Endothelial cell of hepatic sinusoid (primary cell): ENCODE results near the gene SYNJ2.

Source experiments
- in situ Hi-C: cut with HindIII; loops from 2 replicates; pipeline ENCODE4 v1.10.0; 2017; ENCODE audit warnings: low sequenced_read_pairs

Gene SYNJ2

GRCh38 chr6:158023597-158023939, 41.9 kb downstream of the SYNJ2 start:
- in situ Hi-C loops: no loop called here

GRCh38 chr6:158024566-158025297, 43.1 kb downstream of the SYNJ2 start:
- in situ Hi-C loops: no loop called here

GRCh38 chr6:158026054-158026900, 44.6 kb downstream of the SYNJ2 start:
- in situ Hi-C loops: no loop called here

GRCh38 chr6:158026901-158027589, 45.4 kb downstream of the SYNJ2 start:
- in situ Hi-C loops: no loop called here

- in situ Hi-C loops: no loop called here
These were observed 46.1 kb downstream of the SYNJ2 start for GRCh38 chr6:158027590-158028285.

GRCh38 chr6:158028421-158028820, 46.8 kb downstream of the SYNJ2 start:
- in situ Hi-C loops: no loop called here

- in situ Hi-C loops: no loop called here
These were observed 47.2 kb downstream of the SYNJ2 start for GRCh38 chr6:158028876-158029275.

GRCh38 chr6:158029668-158030230, 48.1 kb downstream of the SYNJ2 start:
- in situ Hi-C loops: loop anchor here (5.0 kb wide), 1 partner anchor 57 kb away; no protein-coding TSS in a partner anchor

DNA sequence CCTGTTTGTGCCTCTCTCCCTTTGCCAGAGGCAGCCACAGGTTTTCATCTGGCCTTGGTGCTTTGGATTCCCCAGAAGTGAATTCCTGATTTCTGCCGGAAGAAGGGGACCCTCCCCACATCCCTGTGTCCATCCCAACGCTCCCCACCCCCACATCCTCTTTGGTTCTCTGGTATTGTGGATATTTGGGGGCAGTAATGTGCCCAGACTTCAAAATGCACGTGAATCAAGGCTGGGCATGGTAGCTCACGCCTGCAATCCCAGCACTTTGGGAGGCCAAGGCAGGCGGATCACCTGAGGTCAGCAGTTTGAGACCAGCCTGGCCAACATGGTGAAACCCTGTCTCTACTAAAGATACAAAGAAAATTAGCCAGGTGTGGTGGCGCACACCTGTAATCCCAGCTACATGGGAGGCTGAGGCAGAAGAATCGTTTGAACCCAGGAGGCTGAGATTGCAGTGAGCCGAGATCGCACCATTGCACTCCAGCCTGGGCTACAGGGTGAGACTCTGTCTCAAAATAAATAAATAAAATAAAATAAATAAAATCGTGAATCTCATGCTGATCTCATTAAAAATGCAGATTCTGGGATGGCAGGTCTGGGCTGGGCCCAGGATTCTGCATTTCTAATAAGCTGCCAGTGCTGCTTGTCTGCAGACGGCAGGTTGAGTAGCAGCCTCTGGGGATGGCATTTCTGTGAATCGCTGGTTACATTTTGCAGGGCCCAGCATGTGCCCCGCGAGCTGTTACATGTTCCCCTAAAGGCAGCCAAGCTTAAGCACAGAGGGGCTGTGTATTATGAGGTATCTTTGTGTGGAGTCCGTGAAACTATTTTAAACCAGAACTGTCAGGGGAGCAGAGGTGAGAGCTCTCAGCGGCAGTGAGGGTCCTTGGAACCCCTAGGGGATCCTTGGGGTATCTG, 49.0 kb downstream of the SYNJ2 start:
- in situ Hi-C loops: loop anchor here (5.0 kb wide), 1 partner anchor 58 kb away; no protein-coding TSS in a partner anchor

DNA sequence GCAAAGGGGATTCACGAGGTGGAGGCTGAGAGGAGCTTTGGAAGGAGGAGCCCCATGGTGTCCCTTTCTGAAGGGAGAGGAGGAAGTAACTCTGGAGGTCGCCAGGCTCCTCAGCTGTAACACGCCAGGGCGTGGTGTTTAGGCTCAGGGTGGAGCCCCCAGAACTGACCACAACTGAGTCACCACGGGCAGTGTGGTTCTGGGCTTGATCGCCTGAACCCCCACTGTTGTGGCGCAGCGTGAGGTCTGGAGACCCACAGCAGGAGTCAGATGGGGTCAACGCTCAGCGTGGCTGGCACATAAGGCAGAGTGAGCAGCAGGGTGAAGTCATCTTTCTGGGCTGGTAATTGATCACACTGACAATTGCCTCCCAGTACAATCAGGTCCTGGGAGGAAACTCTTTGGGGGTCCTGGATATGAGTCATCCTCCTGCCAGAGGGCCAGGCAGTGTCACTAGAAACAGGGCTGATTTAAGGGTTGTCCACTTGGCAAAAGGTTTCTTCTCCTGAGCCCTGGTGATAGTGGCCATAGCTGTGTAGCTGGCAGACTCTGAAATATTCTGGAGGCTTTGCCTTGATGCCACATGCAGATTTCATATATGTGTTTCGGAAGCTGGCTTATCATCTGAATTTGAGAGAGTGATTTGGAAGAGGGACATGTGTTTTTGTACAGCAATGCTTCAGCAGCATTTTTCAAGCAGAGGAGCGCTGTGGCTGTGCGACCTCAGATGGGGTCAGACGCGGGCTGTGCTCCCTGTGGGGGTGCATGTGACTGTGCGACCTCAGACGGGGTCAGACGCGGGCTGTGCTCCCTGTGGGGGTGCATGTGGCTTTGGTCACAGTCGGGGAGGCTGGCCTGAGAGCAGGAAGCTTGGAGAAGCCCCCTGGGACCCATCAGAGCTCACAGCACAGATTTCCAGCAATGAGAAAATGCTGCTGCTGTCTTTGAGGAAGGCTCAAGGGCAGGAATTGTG, 50.0 kb downstream of the SYNJ2 start:
- in situ Hi-C loops: loop anchor here (5.0 kb wide), 1 partner anchor 59 kb away; no protein-coding TSS in a partner anchor

DNA sequence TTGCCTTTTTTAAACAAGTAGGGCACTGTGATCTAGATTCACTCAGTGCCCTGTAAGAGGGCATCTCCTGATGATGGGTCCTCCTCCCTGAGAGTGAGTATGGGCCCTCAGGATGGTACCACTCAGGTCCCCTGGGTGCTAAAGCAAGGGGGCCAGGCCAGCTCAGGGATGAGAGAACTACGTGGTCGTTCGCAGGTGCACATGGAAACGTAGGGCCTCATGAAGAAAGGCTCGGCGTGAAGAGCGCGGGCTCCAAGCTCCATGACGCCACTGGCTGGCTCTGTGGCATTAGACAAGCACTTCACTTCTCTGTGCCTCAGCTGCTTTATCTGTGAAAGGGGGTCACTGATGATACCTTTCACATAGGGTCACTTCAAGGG, 50.7 kb downstream of the SYNJ2 start:
- in situ Hi-C loops: loop anchor here (5.0 kb wide), 1 partner anchor 60 kb away; no protein-coding TSS in a partner anchor

DNA sequence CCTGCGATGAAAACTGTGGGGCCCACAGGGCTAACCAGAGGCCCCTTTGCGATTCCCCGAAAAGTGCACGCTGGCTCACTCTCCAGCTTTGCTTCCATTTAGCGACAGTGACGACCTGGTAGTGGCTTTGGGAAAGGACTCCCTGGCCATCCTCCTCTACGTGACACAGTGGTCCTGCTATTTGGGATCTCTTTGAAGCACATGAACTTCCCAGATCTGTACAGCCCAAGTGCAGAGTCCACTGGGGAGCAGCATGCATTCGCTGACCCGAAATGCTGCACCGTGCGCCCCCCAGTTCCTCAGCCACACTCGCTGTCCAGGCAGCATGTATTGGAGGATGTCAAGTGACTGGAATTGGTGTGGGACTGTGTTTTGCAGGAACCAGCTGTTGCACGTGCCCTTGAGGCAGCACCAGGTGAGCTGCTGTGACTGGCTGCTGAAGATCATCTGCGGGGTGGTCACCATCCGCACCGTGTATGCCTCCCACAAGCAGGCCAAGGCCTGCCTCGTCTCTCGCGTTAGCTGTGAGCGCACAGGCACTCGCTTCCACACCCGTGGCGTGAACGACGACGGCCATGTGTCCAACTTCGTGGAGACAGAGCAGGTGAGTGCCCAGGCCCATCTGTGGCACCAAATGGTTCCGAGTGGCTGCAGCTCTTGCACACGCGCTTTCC, 51.6 kb downstream of the SYNJ2 start:
- in situ Hi-C loops: loop anchor here (5.0 kb wide), 1 partner anchor 61 kb away; no protein-coding TSS in a partner anchor

DNA sequence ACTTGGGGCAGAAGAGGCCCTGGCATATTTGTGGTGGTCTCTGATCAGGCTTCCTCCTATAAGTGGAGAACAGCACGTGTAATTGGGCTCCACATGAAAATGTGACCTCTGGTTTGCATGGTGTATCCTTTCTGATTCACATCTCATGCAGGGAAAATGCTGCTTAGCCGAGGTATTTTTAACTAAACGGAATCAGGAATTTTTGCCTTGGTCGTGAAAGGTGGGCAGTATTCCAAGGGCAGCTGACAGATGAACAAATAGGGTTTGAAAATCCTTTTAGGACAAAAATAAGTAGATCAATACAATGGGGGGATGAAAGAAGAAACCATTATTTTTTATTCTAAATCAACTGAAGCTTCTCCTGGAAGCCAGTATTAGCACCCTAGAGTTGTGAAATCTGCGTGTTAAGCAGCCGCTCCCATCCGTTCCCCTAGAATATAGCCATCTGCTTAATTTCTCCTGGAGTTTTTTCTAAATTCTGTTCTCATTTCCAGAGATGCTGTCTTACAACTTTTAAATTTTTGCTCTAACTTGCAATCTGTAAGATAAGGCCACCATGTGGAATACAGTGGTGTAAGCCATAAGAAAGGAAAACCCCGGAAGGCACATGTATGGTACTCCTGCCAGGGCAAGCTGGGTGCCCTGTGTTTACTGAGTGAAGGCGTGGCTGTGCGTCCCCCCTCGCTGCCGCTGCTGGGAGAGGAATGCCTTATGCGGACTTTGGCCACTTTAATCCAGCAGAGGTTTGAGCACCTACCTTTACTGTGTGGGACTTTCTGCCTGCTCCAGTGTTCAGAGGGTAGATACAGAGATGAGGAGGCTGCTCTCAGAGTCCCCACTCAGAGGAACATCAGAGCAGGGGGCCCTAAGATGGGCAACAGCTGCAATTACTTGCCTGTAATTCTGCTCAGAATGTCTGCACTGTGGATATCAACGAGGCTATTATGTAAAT, 52.4 kb downstream of the SYNJ2 start:
- in situ Hi-C loops: loop anchor here (5.0 kb wide), 1 partner anchor 62 kb away; no protein-coding TSS in a partner anchor

- in situ Hi-C loops: no loop called here
These were observed 54.6 kb downstream of the SYNJ2 start for GRCh38 chr6:158036261-158036660.

GRCh38 chr6:158037021-158037420, 55.4 kb downstream of the SYNJ2 start:
- in situ Hi-C loops: no loop called here

GRCh38 chr6:158037771-158038170, 56.1 kb downstream of the SYNJ2 start:
- in situ Hi-C loops: no loop called here
